Mammary epithelial cell (primary cell): ENCODE results near the gene KIFBP.

ENCODE experiments used
- EZH2 ChIP-seq: IDR thresholded peaks from 2 replicates; pipeline ENCODE4 v1.6.1; 2012; ENCODE audit warnings: low read length, inconsistent platforms, borderline replicate concordance
- TF ChIP-seq, protein P1 (sequence below), 2 donors: IDR thresholded peaks in 1 of 2; conservative IDR thresholded peaks in 1 of 2; 2 replicates each; pipeline ENCODE4 v1.5.1; 2011 to 2012; ENCODE audit warnings: inconsistent platforms in 2 of 2, low read length in 2 of 2, mild to moderate bottlenecking in 2 of 2, control low read depth in 1 of 2, low read depth in 1 of 2; ENCODE audit not compliant: insufficient read depth in 1 of 2; ENCODE audit errors: extremely low read depth in 1 of 2

DNA sequence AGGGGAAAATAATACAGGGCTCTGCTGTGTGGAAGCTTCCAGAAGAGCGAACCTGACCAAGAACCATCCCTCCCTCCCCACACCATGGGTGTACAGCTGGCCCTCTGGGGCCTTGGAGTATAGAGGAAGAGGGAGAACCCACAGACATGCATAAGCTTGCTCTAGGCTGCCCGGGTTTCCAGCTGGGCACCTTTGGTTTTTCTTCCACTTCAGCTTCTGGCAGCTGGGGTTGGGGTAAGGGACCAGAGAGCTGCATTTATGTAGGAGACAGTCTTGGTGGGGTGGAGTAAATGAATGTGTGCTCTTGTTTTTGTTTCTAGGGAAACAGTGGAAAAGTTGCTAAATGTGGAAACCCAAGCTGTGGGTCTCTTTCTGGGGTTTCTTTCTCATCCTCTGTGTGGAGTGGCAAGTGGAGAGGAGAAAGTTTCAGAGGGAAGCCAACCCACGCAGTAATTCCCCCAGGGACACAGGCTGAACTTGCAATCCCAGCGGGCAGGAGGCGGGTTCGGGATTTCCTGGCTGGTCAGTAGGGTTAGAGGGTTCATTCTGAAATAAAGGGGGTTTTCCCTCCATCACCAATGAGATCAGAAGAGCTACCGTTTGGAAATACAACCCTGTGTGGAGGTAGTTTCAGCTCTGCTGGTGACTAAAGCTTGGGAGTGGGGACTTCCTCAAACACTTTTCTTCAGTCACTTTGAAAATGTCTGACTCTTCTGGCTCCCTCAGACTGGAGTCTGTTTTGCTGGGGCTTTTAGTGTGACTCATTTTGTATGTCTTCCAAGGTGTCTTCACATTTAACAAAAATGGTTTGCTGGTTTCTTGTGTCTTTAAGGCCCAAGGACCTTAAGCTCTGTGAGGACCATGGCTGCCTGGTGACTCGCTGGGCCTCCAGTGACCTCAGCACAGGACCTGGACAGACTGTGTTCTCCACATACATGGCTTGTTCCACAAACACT, 77.1 kb downstream of the KIFBP start:
- TF ChIP-seq, protein P1, sequence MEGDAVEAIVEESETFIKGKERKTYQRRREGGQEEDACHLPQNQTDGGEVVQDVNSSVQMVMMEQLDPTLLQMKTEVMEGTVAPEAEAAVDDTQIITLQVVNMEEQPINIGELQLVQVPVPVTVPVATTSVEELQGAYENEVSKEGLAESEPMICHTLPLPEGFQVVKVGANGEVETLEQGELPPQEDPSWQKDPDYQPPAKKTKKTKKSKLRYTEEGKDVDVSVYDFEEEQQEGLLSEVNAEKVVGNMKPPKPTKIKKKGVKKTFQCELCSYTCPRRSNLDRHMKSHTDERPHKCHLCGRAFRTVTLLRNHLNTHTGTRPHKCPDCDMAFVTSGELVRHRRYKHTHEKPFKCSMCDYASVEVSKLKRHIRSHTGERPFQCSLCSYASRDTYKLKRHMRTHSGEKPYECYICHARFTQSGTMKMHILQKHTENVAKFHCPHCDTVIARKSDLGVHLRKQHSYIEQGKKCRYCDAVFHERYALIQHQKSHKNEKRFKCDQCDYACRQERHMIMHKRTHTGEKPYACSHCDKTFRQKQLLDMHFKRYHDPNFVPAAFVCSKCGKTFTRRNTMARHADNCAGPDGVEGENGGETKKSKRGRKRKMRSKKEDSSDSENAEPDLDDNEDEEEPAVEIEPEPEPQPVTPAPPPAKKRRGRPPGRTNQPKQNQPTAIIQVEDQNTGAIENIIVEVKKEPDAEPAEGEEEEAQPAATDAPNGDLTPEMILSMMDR (conservative IDR thresholded peaks at IDR 0.05 in 1 of 2, IDR thresholded peaks at IDR 0.05 in 1 of 2; ENCODE audit: extremely low read depth in 1 of 2, insufficient read depth in 1 of 2, low read depth in 1 of 2, low read length in 2 of 2): no peak
- TF ChIP-seq EZH2: no peak
